ENCODE data around the gene SLC35D1.
"Not testable (repeated sequence)": the region's sequence is repeated elsewhere in the genome, so short reads cannot be mapped to it uniquely, and the experiment has no call there.

SLC35D1 gene

DNA sequence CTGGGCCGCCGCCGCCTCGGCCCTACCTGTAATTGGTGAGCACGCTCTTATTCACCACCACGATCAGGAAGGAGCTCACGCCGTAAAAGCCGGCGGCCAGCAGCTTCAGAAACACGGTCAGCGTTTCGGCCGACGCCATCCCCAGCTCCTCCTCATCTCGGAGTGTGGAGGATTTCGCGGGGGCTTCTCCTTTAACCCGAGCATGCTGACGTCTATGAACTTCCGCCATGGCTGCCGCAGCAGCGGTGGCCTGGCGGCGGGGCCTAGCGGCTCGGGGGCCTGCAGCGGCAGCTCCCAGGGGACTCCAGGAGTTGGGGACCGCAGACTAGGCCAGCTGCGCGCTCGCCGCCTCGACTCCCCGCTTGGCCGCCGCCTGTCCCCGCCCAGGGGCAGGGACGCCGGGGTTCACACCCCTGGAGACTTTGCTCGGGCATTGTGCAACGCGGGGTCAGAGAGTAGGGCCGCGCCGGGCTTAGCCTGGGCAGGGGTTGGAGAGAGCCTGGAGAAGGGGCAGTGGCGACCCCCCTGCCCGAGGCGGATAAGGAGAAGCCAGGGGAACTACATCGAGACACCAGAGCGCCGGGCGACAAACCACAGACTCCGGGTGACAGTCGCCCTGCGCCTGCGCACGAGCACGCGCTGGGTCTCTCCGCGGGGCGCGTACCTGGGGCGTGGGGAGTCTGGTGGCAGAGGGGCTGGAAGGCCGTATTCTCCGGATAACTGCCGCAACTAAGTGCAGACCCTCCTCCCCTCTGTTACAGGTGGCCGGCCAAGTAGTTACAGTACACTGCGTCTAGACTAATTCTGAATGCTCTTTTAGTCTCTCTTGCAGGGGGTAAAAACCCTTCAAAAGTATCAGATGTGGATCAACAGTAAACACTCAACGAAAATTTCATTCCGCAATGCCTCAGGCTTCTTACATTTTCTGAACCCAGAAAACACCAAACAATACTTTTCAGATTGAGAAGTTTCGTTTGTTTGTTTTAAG, at the start of gene SLC35D1:
Gene SLC35D1, minus strand, starts transcription at position 364 of the 988 bp plus-strand sequence. Its CDS starts 135 bp downstream, at position 229.
- DNase-seq = peak; percentile 62

DNA sequence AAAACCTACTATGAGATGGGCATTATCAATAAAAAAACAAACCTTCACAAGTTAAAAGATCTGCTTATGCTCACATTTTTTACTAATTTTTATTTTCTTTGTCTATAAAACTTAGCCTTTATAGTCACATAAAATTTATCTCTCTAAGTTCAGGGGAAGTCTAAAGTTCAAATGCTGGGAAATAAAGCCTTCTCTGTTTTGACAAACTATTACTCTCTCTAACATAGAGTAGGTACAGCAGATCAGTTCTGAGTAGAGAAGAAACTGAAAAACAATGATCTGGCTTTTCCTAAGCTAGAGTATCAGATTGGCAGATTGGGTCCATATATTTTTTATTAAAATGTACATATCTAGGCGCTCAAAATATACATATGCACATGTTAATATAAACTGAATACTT, 49.6 kb upstream of the SLC35D1 start:
- DNase-seq = no peak

DNA sequence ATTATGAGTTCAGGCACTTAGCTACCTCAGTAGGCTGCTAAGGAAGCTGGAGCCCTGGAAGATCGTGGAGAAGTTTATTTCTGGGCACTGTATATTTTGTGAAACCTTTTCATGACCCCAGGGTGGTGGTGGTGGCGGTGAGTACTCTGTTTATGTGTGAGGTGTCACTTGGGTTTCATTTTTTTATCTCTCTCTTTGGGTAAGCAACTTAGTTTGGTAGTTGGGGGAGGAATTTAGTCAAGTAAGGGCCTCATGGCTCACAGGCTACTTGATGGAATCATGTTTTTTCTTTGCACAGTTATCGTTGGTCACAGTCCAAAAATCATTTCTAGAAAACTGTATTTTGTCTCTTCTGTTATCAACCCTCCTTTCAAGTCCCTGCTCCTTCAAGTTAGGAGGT, 46.9 kb upstream of the SLC35D1 start:
- DNase-seq = no peak

DNA sequence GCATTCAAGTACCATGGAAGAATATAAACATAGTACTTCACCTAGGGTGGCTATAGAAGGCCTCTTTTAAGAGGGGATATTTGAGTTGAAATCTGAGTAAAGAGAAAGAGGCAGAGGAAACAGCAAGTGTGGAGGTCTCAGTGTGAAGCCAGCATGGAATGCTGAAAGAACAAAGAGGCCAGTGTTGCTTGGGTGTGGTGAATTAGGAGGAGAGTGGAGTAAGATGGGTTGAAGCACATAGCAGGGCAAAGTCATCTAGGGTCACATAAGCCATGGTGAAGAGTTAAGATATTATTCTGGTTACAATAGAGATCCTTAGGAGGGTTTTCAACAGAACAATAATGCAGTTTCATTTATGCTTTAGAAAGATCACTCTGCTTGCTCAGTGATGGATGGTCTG, 43.4 kb upstream of the SLC35D1 start:
- DNase-seq = no peak

DNA sequence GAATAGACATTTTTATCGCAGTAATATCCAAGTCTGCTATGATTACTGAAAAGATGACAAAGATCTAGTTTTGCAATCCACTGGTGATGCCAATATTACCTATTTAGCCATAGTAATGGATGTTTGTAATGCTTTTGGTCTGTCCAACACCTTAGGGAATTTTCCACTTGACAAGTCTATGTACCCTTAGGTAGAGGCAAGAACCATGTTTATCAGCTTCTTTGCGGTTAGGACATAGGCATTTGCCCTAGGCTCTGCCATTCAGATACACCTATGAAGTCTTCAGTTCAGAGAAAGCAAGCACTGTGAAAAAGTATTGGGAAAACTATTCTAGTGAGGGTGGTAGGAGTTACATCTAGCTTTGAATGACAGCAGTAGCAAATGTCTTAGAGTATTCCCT, 40.2 kb upstream of the SLC35D1 start:
- no peak for DNase-seq

DNA sequence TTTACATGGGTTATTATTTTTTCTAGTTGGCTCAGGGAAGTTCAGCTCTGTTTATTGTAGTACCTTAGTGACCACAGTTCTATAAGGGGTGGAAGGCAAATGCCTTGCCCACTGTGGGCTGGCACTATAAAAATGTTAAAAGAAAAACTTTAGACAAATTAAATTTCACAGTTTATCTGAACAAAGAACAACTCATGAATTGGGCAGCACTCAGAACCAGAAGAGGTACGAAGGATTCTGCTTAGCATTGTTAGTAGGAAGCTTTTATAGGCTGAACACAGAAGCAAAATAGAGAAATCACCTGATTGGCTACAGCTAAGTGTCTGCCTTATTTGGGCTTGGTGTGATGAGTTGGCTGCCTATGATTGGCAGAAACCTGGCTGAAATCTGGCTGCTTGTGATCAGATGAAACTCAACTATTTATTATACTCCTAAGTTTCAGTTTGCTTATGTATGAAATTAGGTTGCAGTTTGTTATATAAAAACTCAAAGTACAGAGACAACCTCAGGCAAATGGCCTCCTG, 35.8 kb upstream of the SLC35D1 start:
- no peak for DNase-seq

DNA sequence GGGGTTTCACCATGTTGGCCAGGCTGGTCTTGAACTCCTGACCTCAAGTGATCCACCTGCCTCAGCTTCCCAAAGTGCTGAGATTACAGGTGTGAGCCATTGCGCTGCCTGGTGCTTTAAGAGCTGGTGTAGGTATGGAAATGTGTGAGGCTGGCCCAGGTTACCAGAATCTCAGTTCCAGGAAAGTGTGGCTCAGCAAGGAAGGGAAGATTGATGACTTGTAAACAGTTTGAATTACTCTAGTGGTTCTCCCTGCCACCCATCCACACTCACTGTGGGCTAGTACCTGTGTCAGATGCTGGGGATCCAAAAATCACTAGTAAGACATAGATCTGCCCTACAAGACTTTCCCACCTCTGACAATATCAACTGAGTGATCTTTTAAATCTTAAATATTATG, 34.5 kb upstream of the SLC35D1 start:
- no peak for DNase-seq

DNA sequence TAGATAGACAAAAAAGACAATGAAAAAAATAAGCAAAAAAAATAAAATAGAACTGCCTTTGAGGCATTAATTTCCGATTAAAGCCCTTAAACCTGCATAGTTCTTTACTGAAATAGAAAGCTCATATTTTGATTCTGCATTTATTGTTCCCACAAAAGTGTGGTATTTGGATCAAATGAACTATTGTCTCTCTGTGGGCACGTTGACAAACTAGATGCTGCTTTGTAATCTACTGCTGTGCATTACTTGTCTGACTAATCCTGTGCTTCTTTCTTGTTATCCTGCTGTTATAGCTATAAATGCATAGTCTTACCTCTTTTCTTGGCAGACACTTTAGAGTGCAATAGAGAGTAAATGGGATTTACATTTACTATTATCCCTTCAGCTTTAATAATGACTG, 31.4 kb upstream of the SLC35D1 start:
- no peak for DNase-seq

DNA sequence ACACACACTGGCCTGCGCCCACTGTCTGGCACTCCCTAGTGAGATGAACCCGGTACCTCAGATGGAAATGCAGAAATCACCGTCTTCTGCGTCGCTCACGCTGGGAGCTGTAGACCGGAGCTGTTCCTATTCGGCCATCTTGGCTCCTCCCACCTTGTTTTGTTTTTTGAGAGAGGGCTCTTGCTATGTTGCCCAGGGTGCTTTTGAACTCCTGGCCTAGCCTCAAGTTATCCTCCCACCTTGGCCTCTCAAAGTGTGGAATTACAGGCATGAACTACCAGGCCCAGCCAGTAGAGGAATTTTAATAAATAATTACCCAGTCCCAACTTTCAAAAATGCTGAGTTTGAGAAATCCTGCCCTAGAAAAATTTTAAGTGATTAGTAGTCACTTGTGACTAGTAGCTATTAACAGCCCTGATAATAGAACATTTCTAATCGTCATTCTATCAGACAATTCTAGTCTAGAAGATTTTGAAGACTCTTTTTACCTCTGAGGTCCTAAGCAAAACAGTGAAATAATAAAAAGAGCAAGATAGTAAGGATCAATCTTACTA, 30.9 kb upstream of the SLC35D1 start:
- no peak for DNase-seq

DNA sequence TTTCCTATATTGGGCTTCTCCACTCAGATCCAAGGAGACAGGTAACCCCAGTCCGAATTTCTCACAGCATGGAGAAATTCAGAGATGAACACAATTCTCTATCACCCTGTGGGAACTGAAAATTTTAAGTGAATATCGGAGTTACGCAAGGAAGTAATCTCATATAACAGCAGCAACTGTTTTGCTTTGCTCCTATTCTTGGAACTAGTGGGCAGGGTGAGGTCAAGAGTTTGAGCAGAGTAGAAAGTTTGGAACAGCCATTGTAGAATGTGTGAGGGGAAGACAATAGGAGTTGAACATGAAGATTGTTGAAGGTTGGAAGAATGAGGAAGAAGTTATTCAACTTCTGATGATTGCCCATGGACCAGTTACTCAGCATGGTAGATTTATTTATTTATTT, 24.3 kb upstream of the SLC35D1 start:
- no peak for DNase-seq

DNA sequence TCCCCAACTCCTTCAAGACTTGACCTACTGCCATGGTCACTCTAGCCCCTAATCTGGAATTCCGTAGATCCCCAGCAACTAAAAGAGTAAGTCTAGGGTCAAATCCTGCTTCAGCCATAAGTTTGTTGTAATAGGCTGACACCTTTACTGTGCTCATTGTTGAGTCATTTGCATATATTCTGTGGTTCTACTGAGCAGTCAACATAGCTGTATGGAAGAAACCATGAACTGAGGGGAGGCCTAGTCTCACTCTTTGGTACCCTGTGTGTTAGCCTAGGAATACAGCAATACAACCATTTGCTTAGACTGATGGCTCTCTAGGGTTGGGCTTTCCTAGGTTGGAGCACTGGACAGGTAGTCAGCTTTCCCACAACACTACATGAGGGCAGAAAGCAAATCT, 23.6 kb upstream of the SLC35D1 start:
- DNase-seq = no peak

DNA sequence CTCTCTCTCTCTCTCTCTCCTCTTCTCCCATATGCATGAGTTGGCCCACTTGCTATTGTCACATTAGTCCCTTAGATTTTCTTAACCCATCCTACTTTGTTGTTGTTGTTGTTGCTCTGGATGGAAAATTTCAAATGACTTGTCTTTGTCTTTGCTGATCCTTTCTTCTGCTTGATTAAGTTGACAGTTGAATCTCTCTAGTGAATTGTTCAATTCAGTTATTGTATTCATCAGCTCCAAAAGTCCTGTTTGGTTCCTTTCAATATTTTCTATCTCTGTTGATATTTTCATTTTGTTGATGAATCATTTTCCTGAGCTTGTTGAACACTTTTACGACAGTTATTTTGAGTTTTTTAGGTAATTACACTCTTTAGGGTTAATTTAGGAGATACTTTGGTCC, 18.8 kb upstream of the SLC35D1 start:
- DNase-seq = no peak

DNA sequence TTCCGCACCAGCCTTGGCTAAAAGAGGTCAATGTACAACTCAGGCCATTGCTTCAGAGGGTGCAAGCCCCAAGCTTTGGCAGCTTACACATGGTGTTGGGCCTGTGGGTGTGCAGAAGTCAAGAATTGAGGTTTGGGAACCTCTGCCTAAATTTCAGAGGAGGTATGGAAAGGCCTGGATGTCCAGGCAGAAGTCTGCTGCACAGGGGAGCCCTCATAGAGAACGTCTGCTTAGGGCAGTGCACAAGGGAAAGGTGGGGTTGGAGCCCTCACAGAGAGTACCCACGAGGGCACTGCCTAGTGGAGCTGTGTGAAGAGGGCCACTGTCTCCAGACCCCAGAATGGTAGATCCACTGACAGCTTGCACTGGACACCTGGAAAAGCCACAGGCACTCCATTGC, 13.7 kb upstream of the SLC35D1 start:
- not testable (repeated sequence) for DNase-seq

DNA sequence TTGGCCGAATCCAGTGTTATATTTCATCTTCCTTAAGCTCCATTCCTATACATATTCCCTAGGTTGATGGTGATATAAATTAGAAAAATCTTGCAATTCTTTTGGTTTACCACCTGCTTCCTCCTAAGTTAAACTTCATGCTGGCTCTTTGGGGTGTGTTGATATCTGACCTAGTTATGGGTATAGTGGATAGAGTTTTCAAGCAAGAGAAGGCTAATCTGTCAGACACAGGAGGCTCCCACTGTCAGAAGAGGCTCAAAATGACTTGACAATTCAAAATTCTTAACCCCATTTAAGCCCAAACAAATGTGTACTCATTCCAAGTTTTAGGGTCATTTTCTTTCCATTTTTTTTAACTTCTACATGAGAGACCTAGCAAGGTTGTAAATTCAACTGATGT, 8.5 kb upstream of the SLC35D1 start:
- DNase-seq = no peak

DNA sequence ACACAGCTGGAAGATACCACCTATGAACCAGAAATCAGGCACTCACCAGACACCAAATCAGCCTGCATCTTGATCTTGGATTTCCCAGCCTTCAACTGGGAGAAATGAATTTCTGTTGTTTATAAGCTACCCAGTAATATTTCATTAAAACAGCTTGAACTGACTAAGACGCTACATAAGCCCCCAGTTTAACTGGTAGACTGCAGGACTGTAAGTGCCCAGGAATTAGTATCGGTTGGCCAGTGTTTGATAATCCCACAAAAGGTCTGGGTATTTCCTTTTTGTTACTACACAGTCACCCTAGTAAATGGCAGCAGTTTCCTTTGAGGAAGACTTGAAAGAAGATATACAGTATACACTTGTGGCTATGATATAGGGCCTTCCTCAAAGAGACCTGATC, 7.3 kb upstream of the SLC35D1 start:
- DNase-seq = no peak

DNA sequence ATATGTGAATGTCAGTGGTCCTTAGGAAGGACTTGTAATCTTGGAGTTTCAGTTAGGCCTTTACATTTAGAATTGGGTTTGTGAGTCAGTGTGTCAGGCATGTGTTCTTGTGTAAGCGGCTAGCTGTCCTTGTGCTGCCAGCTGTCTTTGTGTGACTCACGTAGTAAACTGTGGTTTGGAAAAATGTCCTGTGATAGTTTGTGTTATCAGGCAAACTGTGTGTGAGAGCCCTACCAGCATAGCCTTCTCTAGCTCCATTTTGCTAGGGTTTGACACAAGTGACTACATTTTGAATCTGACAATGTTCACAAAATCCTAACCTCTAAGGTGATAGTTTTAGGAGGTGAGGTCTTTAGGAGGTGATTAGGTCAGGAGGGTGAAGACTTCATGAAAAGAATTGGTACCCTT, 6.9 kb upstream of the SLC35D1 start:
- DNase-seq = no peak

DNA sequence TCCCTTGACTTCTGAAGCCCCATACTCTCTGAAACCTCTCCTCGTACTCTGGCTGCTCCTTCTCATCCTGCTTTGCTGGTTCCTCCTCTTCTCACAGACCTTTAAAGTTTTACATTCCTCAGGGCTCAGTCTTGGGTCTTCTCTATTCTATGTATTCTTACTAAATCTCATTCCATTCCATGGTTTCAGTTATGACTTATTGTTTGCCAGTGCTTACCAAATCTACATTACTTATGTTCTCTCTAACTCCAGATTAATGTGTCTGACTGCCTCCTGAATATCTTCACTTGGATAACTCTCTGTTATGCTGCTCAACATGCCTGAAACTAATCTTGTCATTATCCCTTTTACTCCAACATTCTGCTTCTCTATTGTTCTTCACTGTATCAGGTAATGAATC, 5.4 kb upstream of the SLC35D1 start:
- no peak for DNase-seq

DNA sequence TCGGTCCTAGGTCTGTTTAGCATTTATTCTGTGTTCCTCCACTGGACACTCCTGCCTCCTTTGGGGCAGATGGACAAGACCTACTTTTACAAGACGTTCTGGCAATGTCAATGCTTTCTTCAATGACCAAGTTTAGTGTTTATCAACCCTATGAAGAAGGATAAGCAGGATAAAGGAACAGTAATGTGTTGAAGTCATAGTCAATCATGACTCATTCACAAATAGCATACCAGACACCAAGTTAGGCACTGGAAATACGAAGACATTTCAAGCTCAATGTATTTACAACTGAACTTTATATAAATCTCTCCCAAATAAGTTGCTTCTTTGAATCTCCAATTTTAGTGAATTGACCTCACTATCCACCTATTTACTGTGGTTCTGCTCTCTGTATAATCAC, 4.8 kb upstream of the SLC35D1 start:
- DNase-seq = no peak

DNA sequence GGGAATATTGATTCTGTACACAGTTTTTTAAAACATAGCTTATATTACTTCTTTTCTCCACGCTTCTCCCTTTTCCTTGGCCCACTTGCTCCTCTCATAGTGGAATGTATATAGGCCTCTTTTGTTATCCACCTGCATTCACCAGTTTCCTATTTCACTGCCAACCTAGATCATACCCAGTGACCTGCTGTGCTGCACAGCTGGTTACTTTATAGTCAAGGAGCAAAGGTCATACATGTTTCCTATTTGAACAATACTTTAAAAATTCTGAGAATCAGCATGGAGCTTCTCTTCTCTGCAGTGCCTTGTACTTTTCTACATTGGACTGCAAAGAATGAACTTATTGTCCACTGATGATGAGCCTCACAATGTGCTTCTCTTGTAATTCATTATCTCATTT, 4.3 kb upstream of the SLC35D1 start:
- DNase-seq = no peak

DNA sequence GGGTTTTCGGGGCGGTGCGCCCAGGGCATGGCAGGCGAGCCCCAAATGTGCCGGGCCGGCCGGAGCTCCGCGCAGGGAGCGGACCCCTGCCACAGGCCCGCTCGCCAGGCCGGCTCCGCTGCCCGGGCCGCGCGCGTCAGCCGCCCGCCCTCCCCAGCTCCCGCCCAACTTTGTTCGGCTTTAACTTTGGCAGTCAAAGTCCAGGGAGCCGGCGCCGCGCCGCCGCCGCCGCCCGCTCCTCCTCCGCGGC, 488 bp downstream of the SLC35D1 start:
- peak; percentile 23 for DNase-seq

DNA sequence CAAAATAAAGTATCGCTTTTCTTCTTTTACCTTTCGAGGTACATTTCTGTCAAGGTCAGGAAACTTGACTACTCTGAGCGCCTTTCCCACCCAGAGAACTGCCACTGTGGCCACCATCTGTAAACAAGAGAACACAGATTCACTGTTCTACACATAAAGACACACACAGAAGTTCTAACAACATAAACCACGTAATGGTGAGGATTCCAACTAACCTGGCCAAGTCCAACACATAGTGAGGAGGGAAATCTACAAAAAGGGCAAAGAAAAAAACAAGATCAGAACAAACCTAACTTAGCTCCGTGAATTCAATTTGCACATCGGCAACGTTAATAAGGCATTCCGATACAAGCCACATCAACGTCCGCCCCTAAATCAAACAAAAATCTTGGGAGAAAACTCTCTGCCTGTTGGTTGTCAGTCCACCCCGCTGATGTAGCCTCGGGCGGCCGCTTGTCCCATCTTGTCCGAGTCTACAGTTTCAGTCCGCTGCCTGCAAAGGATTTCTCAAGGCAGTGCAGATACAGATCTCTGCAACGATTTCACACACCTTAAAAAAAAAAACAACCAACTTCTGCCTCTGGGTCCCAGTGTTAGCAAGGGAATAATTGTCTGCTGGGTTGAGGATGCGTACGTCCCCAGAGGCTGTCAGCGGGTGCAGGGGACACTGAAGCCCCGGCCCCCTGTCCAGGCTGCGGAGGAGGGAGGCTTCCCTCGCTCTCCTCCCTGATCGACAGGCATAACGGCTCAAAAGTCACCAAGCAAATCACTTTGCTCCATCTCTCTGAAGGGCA, 1.0 kb downstream of the SLC35D1 start:
- peak; percentile 11 for DNase-seq

DNA sequence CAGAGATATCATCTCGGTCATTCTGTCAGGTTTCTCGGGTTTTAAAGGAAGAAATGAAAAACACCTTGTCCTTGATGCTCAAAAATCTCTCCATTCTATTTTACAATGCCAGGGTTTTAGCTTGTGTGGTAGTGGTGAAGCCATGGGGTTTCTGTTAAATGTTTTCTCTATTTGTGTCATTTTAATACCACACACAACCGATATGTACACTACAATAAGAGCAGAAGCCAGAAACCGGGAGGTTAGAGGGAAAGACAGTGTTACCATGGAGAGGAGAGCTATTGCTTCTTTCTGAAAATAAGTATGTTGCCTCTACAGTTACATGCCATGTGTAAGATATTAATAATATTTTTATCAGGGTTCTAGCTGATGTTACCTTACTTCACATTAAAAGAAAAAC, 2.8 kb downstream of the SLC35D1 start:
- no peak for DNase-seq

DNA sequence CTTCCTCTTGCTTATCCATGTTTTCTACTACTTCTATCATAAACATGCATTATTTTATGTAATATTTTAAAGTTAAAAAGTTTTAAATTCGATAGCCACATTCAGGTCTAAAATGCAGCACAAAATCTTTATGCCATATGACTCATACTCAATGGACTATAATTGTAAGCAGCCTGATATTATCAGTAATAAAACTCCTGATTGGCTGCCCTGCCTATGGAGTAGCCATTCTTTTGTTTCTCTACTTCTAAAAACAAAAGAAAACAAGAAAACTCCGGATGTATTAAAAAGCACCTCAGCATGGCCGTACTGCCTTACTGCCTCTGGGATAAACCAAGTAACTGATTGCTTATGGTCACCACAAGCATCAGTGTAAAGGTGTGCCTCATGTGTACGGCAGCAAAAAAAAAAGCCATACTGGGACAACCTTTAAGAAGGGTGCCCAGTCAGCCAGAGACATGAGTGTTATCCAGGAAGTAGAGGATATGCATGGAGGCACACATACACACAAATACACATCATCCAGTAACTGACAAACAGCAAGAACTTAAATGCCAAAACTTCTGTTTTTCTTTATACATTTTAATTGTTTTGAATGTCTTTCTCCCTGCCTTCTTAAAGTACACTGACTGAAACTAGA, 9.2 kb downstream of the SLC35D1 start:
- no peak for DNase-seq

Measured in CD4-positive, alpha-beta T cell treated with Interleukin-4 for 4 hours (primary cell).